Measurements from ENCODE around the gene FFAR2.

The FFAR2 gene

DNA sequence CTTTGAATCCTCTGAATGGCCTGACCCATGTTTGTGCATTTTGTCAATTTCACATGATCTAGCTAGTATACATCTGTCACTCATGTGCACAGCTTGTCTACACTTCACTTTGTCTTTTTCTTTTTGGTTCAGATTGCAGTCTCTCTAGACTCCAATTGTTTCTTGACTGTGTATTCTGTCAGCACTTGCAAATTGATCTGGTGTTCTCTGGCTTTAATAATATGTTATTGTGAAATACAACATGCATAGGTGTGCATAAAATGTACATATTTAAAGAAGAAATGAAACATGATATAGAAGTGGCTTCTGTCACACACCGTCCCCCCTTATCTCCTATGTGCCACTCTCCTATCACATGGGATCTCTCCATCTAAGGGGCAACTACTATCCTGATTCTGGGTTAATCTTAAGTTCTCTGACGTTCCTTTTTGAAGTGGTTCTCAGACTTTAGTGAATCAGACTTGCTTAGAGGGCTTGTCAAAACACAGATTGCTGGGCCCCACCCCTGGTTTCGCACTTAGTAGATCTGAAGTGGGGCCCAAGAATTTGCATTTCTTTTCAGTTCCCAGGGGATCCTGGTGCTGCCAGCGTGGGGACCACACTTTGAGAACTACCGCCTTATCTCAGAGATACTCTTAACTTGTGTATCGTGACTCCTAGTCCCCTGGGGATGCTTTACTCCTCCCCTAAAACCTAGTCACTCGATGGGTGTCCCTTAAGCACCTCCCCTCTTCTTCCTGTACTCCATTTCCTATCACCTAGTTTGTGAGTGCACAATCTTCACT lies 36.4 kb downstream of the FFAR2 start:
- no peak for DNase-seq

DNA sequence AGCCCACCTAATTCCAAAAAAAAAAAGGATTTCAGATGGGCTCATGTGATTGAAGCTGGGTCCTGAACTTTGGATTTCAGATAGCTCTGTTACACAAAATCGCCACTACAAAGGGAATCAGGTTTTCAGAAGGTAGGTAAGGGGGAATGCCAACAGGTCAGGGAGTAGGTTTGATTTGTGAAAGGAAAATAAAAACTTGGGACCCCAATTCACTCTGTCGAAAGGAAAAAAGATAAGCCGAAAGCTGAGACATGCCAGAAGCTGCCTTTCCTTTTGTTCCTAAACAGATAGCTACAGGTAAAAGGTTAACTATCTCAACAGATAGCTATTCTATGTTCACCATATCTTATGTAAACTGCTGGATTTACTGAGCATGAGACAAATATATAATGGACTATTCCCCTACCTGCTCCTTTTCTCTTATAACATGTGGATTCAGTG lies 38.2 kb downstream of the FFAR2 start:
- no peak for DNase-seq

DNA sequence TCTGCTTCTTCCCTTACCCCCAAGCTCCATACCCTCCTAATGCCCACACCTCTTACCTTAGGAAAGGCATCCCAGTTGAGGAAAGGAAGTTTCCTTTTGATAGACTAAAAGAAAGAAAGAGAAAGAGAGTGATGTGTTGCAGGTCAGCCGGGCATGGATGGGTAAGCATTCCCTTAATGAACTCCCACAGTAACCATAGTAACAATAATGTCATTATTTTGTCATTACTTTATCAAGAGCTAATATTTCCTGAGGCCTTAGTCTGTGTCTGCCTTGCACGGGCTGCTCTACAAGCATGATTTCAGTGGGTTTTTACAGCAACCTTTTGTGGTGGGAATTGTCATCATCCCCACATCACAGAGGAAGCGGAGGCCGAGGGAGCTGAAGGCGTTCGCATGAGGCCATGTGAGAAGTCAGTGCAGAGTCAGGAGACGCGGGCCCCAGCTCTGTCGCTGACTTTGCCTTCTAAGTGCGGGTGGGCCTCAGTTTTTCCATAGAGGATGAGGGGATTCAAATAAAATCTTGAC lies 39.7 kb downstream of the FFAR2 start:
- no peak for DNase-seq

DNA sequence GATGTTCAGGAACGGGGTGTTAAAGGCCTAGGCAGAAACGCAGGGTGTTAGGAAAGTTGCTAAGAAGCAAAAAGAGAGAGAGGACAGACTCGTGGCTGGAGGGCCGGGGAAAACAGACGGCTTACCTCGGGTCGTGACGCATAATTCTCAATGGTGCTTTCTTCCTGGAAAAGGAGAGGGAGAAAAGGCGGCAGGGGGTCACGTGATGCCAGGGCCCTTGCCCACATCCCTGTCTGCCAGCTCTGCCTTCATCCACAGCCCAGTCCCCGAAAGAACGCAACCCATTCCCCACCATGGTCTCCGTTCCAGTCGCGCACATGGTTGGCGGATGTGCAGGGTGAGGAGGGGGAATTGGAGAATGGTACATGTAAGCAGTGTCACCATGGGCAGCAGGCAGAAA lies 40.6 kb downstream of the FFAR2 start:
- DNase-seq, result no peak

DNA sequence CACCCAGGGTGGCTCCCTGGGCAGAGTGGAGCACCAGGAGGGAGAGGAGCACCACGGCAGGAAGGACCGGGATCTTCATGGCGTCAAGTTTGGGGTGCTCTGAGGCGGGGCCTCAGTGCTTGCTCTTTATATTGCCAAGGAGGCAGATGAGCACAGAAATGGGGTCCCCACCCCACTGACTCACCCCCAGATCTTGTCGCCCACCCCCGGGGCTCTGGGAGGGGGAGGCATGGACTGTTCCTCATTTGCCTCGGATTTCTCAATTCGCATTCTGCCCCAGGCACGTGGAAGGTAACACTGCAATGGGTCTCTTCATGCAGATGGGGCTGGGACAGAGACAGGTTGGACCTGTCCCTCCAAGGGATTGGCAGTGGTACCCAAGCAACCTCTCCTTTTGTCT lies 42.3 kb downstream of the FFAR2 start, which contains the start of gene KRTDAP:
KRTDAP (minus strand) TSS at position 101 of the 400 bp plus-strand sequence; CDS start at position 79, 22 bp downstream.
- DNase-seq, result no peak

DNA sequence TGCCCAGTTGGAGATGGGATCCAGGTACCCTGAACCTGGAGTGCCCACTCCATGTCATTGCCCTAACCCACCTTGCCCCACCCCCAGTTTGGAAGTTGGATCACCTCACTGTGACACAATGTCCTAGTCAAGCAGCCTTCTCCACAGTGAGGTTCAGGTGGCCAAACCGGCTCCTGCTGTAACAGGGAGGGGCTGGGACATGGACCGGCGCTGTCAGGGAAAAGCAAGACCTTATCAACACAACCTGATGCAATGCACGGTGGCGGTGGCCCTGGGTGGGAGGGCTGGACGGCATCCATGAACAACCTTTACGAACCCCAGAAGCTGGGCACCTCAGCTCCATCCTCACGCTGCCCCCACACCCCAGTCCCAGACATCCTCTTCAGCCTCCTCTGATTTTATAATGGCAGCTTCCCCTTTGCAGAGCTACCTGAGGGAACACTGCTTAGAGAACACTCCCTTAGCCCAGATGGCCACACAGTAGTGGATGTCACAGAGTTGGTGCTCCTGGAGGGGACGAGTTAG lies 43.8 kb downstream of the FFAR2 start:
- DNase-seq, result no peak

DNA sequence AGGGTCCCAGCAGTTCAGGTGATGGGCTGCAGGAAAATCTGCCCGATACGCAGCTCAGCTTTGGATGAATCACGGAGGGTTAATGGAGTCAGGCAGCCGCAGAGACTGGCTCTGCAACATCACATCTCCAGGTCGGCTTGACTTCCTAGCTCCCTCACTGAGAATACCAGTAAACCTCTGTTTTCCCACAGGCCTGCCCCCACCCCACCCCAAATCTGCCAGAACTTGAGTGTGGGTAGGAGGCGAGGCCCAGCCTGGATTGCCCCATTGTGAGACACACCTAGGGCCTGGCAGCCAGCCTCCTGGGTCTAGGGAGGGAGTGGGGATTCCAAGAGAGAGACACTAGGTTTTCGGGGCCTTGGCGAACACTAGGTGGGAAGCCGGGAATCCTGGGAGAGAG lies 45.9 kb downstream of the FFAR2 start:
- DNase-seq, result no peak

DNA sequence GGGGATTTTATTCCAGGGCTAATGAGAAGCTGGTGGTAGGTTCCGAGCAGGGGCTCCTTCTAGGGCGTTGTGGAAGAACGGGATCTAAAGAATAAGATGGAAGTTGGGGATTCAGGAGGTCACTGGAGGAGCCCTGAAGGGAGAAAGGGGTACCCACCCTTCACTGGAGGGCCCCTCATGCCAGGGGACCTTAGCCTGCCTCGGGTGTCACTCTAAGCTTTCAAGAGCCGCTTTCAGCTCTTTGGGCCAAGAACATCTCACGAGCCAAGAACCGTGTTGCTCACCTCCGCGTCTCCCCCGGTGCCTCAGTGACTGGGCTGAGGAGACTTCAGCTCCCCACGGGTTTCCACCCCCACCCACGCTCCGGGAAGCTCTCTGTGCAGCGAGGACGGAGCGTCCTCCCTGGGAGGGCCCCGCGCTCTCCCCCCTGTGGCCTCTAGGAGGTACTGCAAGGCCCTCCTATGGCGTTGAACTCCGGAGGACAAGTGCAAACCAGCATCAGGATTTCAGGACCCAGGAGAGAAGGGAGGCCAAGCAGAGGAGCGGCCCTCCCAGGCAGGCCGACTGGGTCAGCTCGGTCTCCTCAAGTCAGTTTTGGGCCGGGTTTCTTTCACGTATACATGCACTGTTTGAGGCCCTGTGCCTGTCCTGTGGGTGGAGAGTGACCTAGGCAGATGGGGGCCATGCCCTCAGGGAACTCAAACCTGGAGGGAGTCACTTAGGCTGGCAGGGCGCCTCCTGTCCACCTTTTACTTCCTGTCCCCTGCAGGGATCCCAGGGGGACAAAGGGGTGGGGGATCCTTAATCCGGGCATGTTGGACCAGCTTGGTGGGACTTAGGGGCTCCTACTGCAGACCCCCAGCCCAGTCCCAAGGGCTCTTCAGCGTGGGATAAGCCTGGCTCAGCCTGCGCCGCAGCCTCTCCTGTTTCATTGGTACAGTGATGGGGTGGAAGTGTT lies 47.3 kb downstream of the FFAR2 start:
- peak in 49 of 56 donors; percentile 3 to 76 (median 42) for DNase-seq

DNA sequence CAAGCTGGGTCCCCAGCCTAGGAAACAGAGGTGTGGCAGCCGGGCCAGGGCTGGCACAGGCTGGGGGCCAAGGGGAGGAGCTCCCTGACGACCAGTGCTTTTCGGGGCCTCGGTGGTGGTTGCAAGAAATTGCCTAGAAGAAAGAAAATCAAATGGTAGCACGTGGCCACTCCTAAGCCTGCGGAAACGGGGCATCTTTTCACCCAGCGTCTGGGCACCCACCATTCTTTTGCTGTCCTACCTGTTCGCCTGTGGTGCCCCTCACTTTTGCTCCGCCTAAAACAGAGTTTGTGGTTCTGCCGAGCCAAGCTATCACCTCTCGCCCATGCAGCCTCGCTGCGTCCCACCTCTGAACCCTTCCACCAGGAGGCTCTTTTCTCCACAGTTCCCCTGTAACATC lies 49.3 kb downstream of the FFAR2 start:
- no peak for DNase-seq

DNA sequence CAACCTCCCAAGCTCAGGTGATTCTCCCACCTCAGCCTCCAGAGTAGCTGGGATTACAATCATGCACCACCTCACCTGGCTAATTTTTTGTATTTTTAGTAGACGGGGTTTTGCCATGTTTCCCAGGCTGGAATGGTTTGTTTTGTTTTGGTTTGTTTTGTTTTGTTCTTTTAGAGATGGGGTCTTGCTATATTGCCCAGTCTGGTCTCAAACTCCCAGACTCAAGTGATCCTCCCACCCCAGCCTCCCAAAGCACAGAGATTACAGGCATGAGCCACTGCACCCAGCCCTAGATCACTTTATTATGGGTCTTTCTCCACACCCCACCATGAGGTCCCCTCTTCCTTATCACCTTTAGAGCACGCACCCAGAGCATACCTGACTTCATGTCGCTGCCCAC lies 50.2 kb downstream of the FFAR2 start:
- DNase-seq, result no peak

DNA sequence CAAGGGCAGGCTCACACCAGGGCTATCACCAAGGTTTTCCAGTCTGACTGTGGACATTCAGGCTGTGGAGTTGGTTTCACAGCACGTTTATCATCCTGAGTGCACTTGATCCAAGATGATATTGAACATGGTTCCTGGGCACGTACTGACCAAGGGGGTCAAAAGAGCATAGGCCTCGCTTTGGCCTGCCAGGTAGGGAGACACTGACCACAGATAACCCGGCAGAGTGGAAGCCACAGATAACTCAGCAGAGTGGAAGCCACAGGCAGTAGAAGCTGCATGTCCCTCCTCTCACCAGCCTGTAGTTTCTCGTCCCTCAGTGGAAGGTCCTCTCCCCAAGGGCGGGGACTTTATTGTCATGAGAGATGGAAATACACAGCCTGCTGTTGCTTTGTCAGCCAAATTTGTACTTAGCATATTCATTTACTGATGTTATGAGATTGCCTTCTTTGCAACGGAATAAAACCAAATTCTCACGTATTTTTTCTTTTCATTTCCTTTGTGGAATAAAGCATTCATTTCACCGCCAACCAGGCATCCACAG lies 51.0 kb downstream of the FFAR2 start:
- no peak for DNase-seq

DNA sequence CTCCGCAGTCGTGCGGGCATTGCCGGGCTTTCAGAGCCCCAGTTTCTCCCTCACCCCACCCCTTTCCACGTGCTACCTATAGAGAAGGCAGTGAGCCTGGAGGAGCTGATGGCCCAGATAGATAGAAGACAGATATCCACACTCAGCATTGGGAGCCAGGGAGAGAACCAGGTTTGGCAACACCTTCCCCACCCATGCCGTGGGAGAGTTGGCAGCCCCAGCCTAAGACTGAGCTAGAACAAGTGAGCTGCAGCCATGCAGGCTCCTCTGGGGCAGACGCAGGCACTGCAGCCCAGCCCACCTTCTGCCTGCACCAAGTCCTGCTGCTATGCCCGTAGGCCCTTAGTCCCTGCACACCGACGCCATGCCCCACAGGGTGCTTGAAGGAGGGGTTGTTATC lies 52.6 kb downstream of the FFAR2 start:
- DNase-seq, result no peak
